Transverse colon (tissue), 4 donors: ENCODE data around the gene CMPK1. TPM values are rescaled to one million over a fixed set of nuclear protein-coding genes. Genes with fewer than 3 reads are reported as not detected.
A peak's percentile ranks its signal among the peaks of the same experiment; 100 is the strongest.

Experiments
- DNase-seq: peaks from one replicate; pipeline ENCODE4 v3.0.0-alpha.2; 2019
- H3K27ac ChIP-seq, 4 donors: fragments of 200-600 bp; sonication (generic); 2 replicates each; pipeline ENCODE4 v1.5.1; 2016 to 2018; ENCODE audit warnings: inconsistent platforms in 4 of 4
- H3K27me3 ChIP-seq: fragments of 200-600 bp; sonication (generic); 2 replicates; pipeline ENCODE4 v1.5.1; 2017; ENCODE audit warnings: inconsistent platforms
- H3K36me3 ChIP-seq, 4 donors: fragments of 200-600 bp; sonication (generic); 2 replicates each; pipeline ENCODE4 v1.5.1; 2017 to 2019; ENCODE audit warnings: inconsistent platforms in 4 of 4
- H3K4me1 ChIP-seq, 4 donors: fragments of 200-600 bp; sonication (generic); 2 replicates each; pipeline ENCODE4 v1.5.1; 2017 to 2020; ENCODE audit warnings: inconsistent platforms in 4 of 4
- H3K4me3 ChIP-seq, 4 donors: fragments of 200-600 bp; sonication (generic); 1 replicate in 1 of 4; 2 replicates in 3 of 4; pipeline versions ENCODE4 v1.5.1 to v1.6.1; 2017 to 2019; ENCODE audit warnings: inconsistent platforms in 4 of 4
- H3K9me3 ChIP-seq, 2 donors: fragments of 200-600 bp; sonication (generic); 2 replicates each; pipeline ENCODE4 v1.5.1; 2017 to 2019; ENCODE audit warnings: inconsistent platforms in 2 of 2
- CTCF ChIP-seq, 5 experiments: fragments of 200-600 bp in 3 of 5; fragments of 450-650 bp in 2 of 5; sonication (generic) in 3 of 5; IDR thresholded peaks; 1 replicate in 2 of 5; 2 replicates in 3 of 5; pipeline ENCODE4 v1.5.1; 2016 to 2017; ENCODE audit warnings: antibody characterized with exemption in 5 of 5, inconsistent platforms in 3 of 5, mild to moderate bottlenecking in 2 of 5, moderate library complexity in 1 of 5
- EP300 ChIP-seq: sonication (generic); formaldehyde crosslinking; IDR thresholded peaks from one replicate; pipeline ENCODE4 v1.6.1; 2017; ENCODE audit warnings: antibody characterized with exemption, low read depth
- POLR2A ChIP-seq: fragments of 450-650 bp; IDR thresholded peaks from one replicate; pipeline ENCODE4 v1.6.1; 2016; ENCODE audit warnings: antibody characterized with exemption, mild to moderate bottlenecking, moderate library complexity
- POLR2AphosphoS5 ChIP-seq, 3 donors: sonication (generic); formaldehyde crosslinking; IDR thresholded peaks; one replicate each; pipeline ENCODE4 v1.6.1; 2016; ENCODE audit warnings: antibody characterized with exemption in 3 of 3
- WGBS, 2 donors: methylation state at CpG; one replicate each; pipeline ENCODE4 v1.1.5; 2018; ENCODE audit warnings: low coverage in 1 of 2; 5-methylcytosine and 5-hydroxymethylcytosine counted together
- in situ Hi-C, 4 donors: fragments of 200-750 bp; cut with MboI; loops; one replicate each; pipeline versions ENCODE4 v1.15.0 to v1.15.1; 2017; ENCODE audit warnings: low sequenced_read_pairs in 3 of 4, low pct_ligation_motif_present in 1 of 4, low pct_unique_long_range_greater_than_20kb in 1 of 4
- intact Hi-C: fragments of 100-400 bp; cut with DNase I; formaldehyde crosslinking; loops from one replicate; pipeline ENCODE4 v1.15.1; 2023; ENCODE audit warnings: low total_unique reads
- total RNA-seq, 4 donors: library from RNA; depleted of rRNA; stranded (reverse); fragments of >200 nt; gene quantifications; one replicate each; pipeline ENCODE4 v1.1.0, GENCODE V29; 2016

Gene CMPK1
- total RNA-seq, 4 donors from 2014 or later = 71.6 to 162 (median 109) TPM

DNA sequence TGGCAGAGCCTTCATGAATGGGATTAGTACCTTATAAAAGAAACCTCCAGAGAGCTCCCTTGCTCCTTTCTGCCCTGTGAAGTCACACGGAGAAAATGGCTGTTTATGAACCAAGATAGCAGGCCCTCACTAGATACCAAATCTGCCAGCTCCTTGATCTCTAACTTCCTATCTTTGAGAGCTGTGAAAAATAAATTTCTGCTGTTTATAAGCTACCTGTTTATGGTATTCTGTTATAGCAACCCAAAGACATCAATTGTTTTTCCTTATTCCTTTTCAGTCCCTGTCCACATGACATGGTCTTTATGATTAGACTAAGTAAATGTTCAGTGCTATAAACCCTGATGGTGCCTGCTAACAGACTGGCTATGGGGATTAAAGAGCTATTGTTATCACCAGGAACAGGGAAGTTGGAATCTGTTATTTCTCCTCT, 10.0 kb upstream of the CMPK1 start:
- intact Hi-C loops (no loop called here), in situ Hi-C loops (no loop called here)
- Histone ChIP-seq H3K36me3 (no peaks in the 10 kb centered on the region), H3K27me3 (no peaks in the 10 kb centered on the region), H3K4me3 (peak overlapping the region in 1 of 4 donors; percentile 20), H3K9me3 (no peaks in the 10 kb centered on the region), H3K4me1 (peaks cover 0 to 33% (median 21%) of the 10 kb centered on the region in 4 donors), H3K27ac (peak overlapping the region; percentile 81 to 89 (median 86))
- no peak for DNase-seq
- no peak for TF ChIP-seq CTCF (IDR thresholded peaks at IDR 0.05)
- TF ChIP-seq POLR2AphosphoS5 (IDR thresholded peaks at IDR 0.05) = peak in 2 of 3 donors; percentile 9 to 22
- 17 to 30% methylated on average over 1 of the region's 1 CpG for WGBS, 2 donors

DNA sequence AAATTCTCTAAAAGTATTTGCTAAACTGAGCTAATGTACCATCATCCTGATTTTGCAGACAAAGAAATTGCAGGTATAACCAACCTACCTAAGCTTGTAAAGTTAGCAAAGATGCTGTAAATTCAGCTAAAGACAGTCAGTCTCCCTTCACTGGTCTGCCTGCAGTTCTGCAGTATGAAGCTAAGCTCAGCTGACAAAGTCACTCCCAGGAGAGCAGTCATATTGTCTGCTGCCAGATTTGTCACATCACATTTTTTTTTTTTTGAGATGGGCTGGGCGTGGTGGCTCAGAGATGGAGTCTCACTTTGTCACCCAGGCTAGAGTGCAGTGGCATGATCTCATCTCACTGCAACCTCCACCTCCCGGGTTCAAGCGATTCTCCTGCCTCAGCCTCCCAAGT, 8.9 kb upstream of the CMPK1 start:
- H3K4me1 ChIP-seq = peaks cover 0 to 33% (median 21%) of the 10 kb centered on the region in 4 donors

GRCh38 chr1:47325528-47325927, 8.1 kb upstream of the CMPK1 start:
- DNase-seq = no peak
- WGBS, 2 donors = 64 to 75% methylated on average over 2 of the region's 2 CpGs
- Histone ChIP-seq H3K27ac (peak overlapping the region; percentile 81 to 89 (median 86)), H3K9me3 (no peaks in the 10 kb centered on the region), H3K4me1 (peaks cover 0 to 33% (median 21%) of the 10 kb centered on the region in 4 donors), H3K27me3 (no peaks in the 10 kb centered on the region), H3K4me3 (no peak overlapping the region), H3K36me3 (no peaks in the 10 kb centered on the region)
- in situ Hi-C loops (no loop called here), intact Hi-C loops (no loop called here)
- no peak for TF ChIP-seq EP300
- no peak for TF ChIP-seq POLR2A
- no peak for TF ChIP-seq CTCF (IDR thresholded peaks at IDR 0.05)
- TF ChIP-seq POLR2AphosphoS5 (IDR thresholded peaks at IDR 0.05) = peak in 1 of 3 donors; percentile 51

More for the DNA sequence above, 8.9 kb upstream of the CMPK1 start:
- in situ Hi-C loops (no loop called here), intact Hi-C loops (no loop called here)
- H3K27ac ChIP-seq = peak overlapping the region; percentile 81 to 89 (median 86)
- H3K36me3 ChIP-seq = no peaks in the 10 kb centered on the region
- DNase-seq = peak; percentile 28
- no peaks in the 10 kb centered on the region for H3K27me3 ChIP-seq
- WGBS, 2 donors = 82% methylated on average over 3 of the region's 3 CpGs; no CpG with 5 or more reads in 1 of the 2 donors
- H3K4me3 ChIP-seq = no peak overlapping the region
- TF ChIP-seq CTCF (IDR thresholded peaks at IDR 0.05) (no peak), EP300 (no peak), POLR2AphosphoS5 (IDR thresholded peaks at IDR 0.05) (peak in 1 of 3 donors; percentile 13), POLR2A (peak; percentile 24)
- no peaks in the 10 kb centered on the region for H3K9me3 ChIP-seq

- intact Hi-C loops (no loop called here), in situ Hi-C loops (no loop called here)
- no peak for DNase-seq
- Histone ChIP-seq H3K27ac (peak overlapping the region; percentile 81 to 89 (median 86)), H3K4me3 (no peak overlapping the region), H3K27me3 (no peaks in the 10 kb centered on the region), H3K36me3 (no peaks in the 10 kb centered on the region), H3K4me1 (peaks cover 0 to 33% (median 21%) of the 10 kb centered on the region in 4 donors), H3K9me3 (no peaks in the 10 kb centered on the region)
- WGBS, 2 donors = 50 to 86% methylated on average over 2 of the region's 2 CpGs
- TF ChIP-seq POLR2AphosphoS5 (IDR thresholded peaks at IDR 0.05) (no peak), POLR2A (no peak), EP300 (no peak), CTCF (IDR thresholded peaks at IDR 0.05) (no peak)
These were observed 7.3 kb upstream of the CMPK1 start for GRCh38 chr1:47326271-47326670.
